Stimulated activated CD4-positive, alpha-beta T cell treated with anti-CD3 and anti-CD28 coated beads, Interleukin-2, amount 100 ng/mL, for 4 hours (primary cell): ENCODE measurements around the gene SLC25A43.

Experiments used
- DNase-seq: peaks from one replicate; pipeline ENCODE4 v3.0.0-alpha.2; 2020; ENCODE audit warnings: low read depth

The SLC25A43 gene

GRCh38 chrX:119497185-119497584 lies 98.0 kb downstream of the SLC25A43 start:
- no peak for DNase-seq

- no peak for DNase-seq
Observed at GRCh38 chrX:119500061-119500800, 101.1 kb downstream of the SLC25A43 start.

- no peak for DNase-seq
Observed at GRCh38 chrX:119501511-119502148, 102.5 kb downstream of the SLC25A43 start.

GRCh38 chrX:119502727-119503483 lies 103.8 kb downstream of the SLC25A43 start:
- no peak for DNase-seq

- DNase-seq: no peak
Observed at GRCh38 chrX:119503484-119503861, 104.3 kb downstream of the SLC25A43 start.
